ENCODE data around the gene DPP9. TPM values are rescaled to one million over a fixed set of nuclear protein-coding genes. Genes with fewer than 3 reads are reported as not detected.

Gene DPP9
- total and polyA plus RNA-seq, 7 donors, result 27.6 to 90.6 (median 36.9) TPM

DNA sequence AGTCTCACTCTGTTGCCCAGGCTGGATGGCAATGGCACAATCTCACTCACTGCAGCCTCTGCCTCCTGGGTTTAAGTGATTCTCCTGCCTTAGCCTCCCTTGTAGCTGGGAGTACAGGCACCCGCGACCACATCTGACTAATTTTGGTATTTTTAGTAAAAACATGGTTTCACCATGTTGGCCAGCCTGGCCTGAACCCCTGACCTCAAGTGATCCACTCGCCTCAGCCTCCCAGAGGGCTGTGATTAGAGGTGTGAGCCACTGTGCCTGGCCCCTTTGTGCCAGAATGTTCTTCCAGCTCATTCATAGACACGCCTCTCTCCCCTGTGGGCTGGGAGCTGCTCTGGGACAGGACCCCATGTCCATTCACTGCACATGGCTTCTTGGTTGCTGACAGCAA lies 62.6 kb downstream of the DPP9 start:
- Histone ChIP-seq H3K36me3 (peaks cover 24 to 87% (median 37%) of the 10 kb centered on the region in 4 donors), H3K27me3 (no peaks in the 10 kb centered on the region)
- no peak for DNase-seq

DNA sequence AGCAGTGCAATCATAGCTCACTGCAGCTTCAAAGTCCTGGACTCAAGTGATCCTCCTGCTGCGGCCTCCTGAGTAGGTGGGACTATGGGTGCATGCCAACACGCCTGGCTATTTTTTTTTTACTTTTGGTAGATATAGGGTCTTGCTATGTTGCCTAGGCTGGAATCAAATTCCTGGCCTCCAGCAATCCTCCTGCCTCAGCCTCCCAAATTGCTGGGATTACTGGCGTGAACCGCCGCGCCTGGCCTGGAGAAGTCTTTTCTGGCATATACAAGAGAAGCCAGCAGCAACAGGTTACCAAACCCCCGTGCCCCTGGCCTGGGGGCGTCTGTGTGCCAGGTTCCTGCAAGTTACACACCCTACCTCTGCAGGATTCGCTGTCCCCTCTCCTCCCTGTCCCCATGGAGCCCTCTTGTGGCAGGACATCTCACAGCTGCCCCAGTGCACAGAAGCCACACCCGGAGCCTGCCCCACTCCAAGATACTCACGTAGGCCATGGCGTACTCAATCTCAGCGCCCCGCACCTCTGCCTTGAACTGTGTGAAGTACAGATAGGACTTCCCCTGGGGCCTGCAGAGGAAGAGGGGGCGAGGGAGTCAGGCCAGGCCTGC lies 63.4 kb downstream of the DPP9 start:
- TF ChIP-seq POLR2AphosphoS5 (IDR thresholded peaks at IDR 0.05) (no peak), EP300 (IDR thresholded peaks at IDR 0.05) (no peak), CTCF (IDR thresholded peaks at IDR 0.05) (peak in 1 of 4 experiments; percentile 8)
- Histone ChIP-seq H3K4me3 (no peak overlapping the region), H3K9me3 (peaks cover 0 to 4% (median 2%) of the 10 kb centered on the region in 4 donors), H3K27me3 (no peaks in the 10 kb centered on the region), H3K4me1 (no peaks in the 10 kb centered on the region), H3K27ac (peak overlapping the region in 1 of 4 donors; percentile 40), H3K36me3 (peaks cover 24 to 87% (median 37%) of the 10 kb centered on the region in 4 donors)
- peak; percentile 73 for DNase-seq
- 82 to 91% methylated on average over 15 of the region's 15 CpGs for WGBS, 2 donors
- intact Hi-C loops (cut with DNase I), result no loop called here

More for the DNA sequence above, 62.6 kb downstream of the DPP9 start:
- Histone ChIP-seq H3K4me1 (no peaks in the 10 kb centered on the region), H3K27ac (peak overlapping the region in 1 of 4 donors; percentile 40), H3K4me3 (no peak overlapping the region), H3K9me3 (peaks cover 0 to 4% (median 2%) of the 10 kb centered on the region in 4 donors)
- intact Hi-C loops (cut with DNase I), result no loop called here
- TF ChIP-seq CTCF (IDR thresholded peaks at IDR 0.05) (no peak), POLR2AphosphoS5 (IDR thresholded peaks at IDR 0.05) (no peak), POLR2A (IDR thresholded peaks at IDR 0.05) (no peak), EP300 (IDR thresholded peaks at IDR 0.05) (no peak)
- 91 to 96% methylated on average over 4 of the region's 4 CpGs for WGBS, 2 donors

DNA sequence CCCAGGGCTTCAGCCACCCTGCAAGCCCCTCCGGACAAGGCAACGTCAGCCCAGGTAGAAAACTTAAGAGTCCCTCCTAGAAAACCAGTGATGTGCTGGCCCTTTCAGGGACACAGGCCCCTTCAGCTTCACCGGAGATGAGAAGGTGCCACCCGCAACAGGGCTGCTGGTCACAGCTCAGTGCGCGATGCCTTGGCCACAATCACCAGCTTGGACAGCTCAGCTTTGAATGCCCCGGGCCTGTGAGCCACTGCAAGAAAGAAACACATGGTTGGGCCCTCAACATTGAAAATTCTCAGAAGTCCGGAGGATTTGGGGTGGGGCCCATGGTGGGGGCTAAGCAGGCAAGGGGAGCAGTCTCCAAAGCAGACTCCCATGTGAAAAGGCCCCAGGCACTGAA lies 65.8 kb downstream of the DPP9 start:
- DNase-seq, result no peak
- H3K4me3 ChIP-seq, result no peak overlapping the region
- no peak overlapping the region for H3K27ac ChIP-seq
- no peaks in the 10 kb centered on the region for H3K4me1 ChIP-seq
- H3K9me3 ChIP-seq, result peaks cover 0 to 4% (median 2%) of the 10 kb centered on the region in 4 donors
- peaks cover 21 to 85% (median 29%) of the 10 kb centered on the region in 4 donors for H3K36me3 ChIP-seq
- intact Hi-C loops (cut with DNase I), result no loop called here
- no peaks in the 10 kb centered on the region for H3K27me3 ChIP-seq
- no peak for TF ChIP-seq EP300 (IDR thresholded peaks at IDR 0.05)
- WGBS, 2 donors, result 91 to 95% methylated on average over 8 of the region's 8 CpGs

DNA sequence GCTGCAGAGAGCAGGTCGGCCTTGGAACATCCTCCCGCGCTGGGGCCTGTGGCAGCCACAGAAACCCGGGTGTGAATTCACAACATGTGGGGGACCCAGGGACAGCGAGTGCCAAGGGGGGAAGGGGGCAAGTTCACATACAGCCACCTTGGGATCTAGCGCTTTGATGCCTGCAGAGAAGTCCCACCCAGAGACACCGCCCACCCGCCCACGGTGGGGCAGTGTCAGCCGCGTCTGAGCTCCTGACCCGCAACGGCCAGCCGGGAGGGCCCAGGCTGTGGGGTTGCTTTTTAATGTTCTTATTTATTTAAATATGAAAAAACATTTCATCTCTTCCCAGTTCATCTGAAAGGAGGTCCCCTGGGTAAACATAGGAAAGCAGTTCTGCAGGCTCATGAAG lies 66.4 kb downstream of the DPP9 start:
- Histone ChIP-seq H3K27ac (peak overlapping the region in 2 of 4 donors; percentile 18 to 35), H3K36me3 (peaks cover 24 to 84% (median 29%) of the 10 kb centered on the region in 4 donors), H3K4me1 (no peaks in the 10 kb centered on the region), H3K9me3 (peaks cover 0 to 4% (median 2%) of the 10 kb centered on the region in 4 donors), H3K4me3 (no peak overlapping the region), H3K27me3 (no peaks in the 10 kb centered on the region)
- WGBS, 2 donors, result 85 to 86% methylated on average over 14 of the region's 14 CpGs
- no peak for DNase-seq
- intact Hi-C loops (cut with DNase I), result no loop called here
- TF ChIP-seq POLR2AphosphoS5 (IDR thresholded peaks at IDR 0.05), result no peak

DNA sequence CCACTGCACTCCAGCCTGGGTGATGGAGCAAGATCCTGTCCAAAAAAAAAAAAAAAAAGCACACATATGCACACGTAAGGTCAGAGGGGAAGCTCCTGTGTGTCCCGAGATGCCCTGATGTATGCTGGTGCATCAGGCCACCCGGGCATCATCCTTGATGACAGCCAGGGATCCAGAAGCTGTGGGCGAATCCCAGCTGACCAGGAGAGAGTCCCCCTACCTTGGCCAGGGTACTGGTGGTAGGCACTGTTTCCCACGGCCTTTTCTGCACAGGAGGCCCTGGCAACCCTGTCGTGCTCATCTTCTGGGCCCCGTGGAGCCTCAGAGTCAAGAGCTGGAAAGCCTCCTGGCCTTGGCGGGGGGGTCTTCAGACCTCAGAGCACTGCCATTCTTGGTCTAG lies 67.5 kb downstream of the DPP9 start:
- intact Hi-C loops (cut with DNase I), result no loop called here
- Histone ChIP-seq H3K27ac (peak overlapping the region in 1 of 4 donors; percentile 35), H3K27me3 (no peaks in the 10 kb centered on the region), H3K9me3 (peaks cover 0 to 4% (median 2%) of the 10 kb centered on the region in 4 donors), H3K4me1 (no peaks in the 10 kb centered on the region), H3K4me3 (no peak overlapping the region), H3K36me3 (peaks cover 24 to 84% (median 36%) of the 10 kb centered on the region in 4 donors)
- no peak for DNase-seq
- 83 to 86% methylated on average over 8 of the region's 8 CpGs for WGBS, 2 donors
- TF ChIP-seq POLR2A (IDR thresholded peaks at IDR 0.05) (no peak), POLR2AphosphoS5 (IDR thresholded peaks at IDR 0.05) (peak in 2 of 4 donors; percentile 16 to 33)

GRCh38 chr19:4654437-4655361 lies 68.9 kb downstream of the DPP9 start:
- 90% methylated on average over 27 of the region's 27 CpGs for WGBS, 2 donors
- H3K27ac ChIP-seq, result peak overlapping the region in 3 of 4 donors; percentile 14 to 55 (median 44)
- TF ChIP-seq CTCF (IDR thresholded peaks at IDR 0.05) (no peak), POLR2AphosphoS5 (IDR thresholded peaks at IDR 0.05) (no peak), POLR2A (IDR thresholded peaks at IDR 0.05) (no peak), EP300 (IDR thresholded peaks at IDR 0.05) (no peak)
- DNase-seq, result no peak
- H3K9me3 ChIP-seq, result peaks cover 0 to 4% (median 2%) of the 10 kb centered on the region in 4 donors
- intact Hi-C loops (cut with DNase I), result no loop called here
- peaks cover 20 to 70% (median 36%) of the 10 kb centered on the region in 4 donors for H3K36me3 ChIP-seq
- peaks cover 0 to 9% (median 7%) of the 10 kb centered on the region in 4 donors for H3K4me1 ChIP-seq
- no peak overlapping the region for H3K4me3 ChIP-seq
- no peaks in the 10 kb centered on the region for H3K27me3 ChIP-seq
